Stimulated activated CD4-positive, alpha-beta T cell treated with anti-CD3 and anti-CD28 coated beads, Interleukin-12 subunit alpha, Interleukin-12 subunit beta, amount 100 ng/mL, for 48 hours (primary cell): ENCODE results near the gene PUS1.
A peak's percentile ranks its signal among the peaks of the same experiment; 100 is the strongest.
"Not testable (repeated sequence)": the region's sequence is repeated elsewhere in the genome, so short reads cannot be mapped to it uniquely, and the experiment has no call there.

Experiments used
- DNase-seq, 3 donors: peaks; one replicate each; pipeline ENCODE4 v3.0.0-alpha.2; 2020; ENCODE audit warnings: low read depth in 2 of 3, low spot score in 1 of 3

The PUS1 gene

GRCh38 chr12:131928711-131929580 lies at the start of gene PUS1:
TSS of gene PUS1 (plus strand) at chr12:131929276. CDS start at chr12:131929723, 447 bp downstream.
- peak; percentile 87 to 92 (median 89) for DNase-seq

- no peak for DNase-seq
Observed at GRCh38 chr12:131882804-131883520, 46.1 kb upstream of the PUS1 start.

GRCh38 chr12:131883521-131883900 lies 45.6 kb upstream of the PUS1 start:
- DNase-seq, result no peak

GRCh38 chr12:131885076-131885475 lies 44.0 kb upstream of the PUS1 start:
- not testable (repeated sequence) for DNase-seq

- no peak for DNase-seq
Observed at GRCh38 chr12:131885543-131886057, 43.5 kb upstream of the PUS1 start.

- not testable (repeated sequence) for DNase-seq
Observed at GRCh38 chr12:131891722-131892121, 37.4 kb upstream of the PUS1 start.

- DNase-seq, result no peak
Observed at GRCh38 chr12:131892711-131893604, 36.1 kb upstream of the PUS1 start.

GRCh38 chr12:131893605-131894312 lies 35.3 kb upstream of the PUS1 start:
- no peak for DNase-seq

GRCh38 chr12:131894313-131894860 lies 34.7 kb upstream of the PUS1 start, which contains the start of gene ULK1:
TSS of gene ULK1 (plus strand) at chr12:131894622. CDS start at chr12:131895002, 380 bp downstream.
- peak; percentile 77 to 90 (median 90) for DNase-seq

- DNase-seq, result no peak
Observed at GRCh38 chr12:131894981-131895639, 34.0 kb upstream of the PUS1 start.

- no peak for DNase-seq
Observed at GRCh38 chr12:131895640-131896079, 33.4 kb upstream of the PUS1 start.

GRCh38 chr12:131896080-131896810 lies 32.8 kb upstream of the PUS1 start:
- DNase-seq, result peak; percentile 43 to 62 (median 50)

GRCh38 chr12:131896811-131897270 lies 32.2 kb upstream of the PUS1 start:
- no peak for DNase-seq

- no peak for DNase-seq
Observed at GRCh38 chr12:131897276-131897675, 31.8 kb upstream of the PUS1 start.

GRCh38 chr12:131897875-131898274 lies 31.2 kb upstream of the PUS1 start:
- DNase-seq, result no peak

GRCh38 chr12:131900397-131900796 lies 28.7 kb upstream of the PUS1 start:
- DNase-seq, result no peak

GRCh38 chr12:131901431-131902331 lies 27.4 kb upstream of the PUS1 start:
- DNase-seq, result no peak
